RWPE1 (cell line): ENCODE measurements around the gene ALG3.

Experiments
- CTCF ChIA-PET: fragments of 350-600 bp; sonication (Branson Sonifier 250); formaldehyde crosslinking; extraction: SDS; loops from one replicate; lab custom pipeline; 2021; lab: Yijun Ruan, JAX
- POLR2A ChIA-PET: fragments of 400-600 bp; formaldehyde crosslinking; extraction: SDS; loops from one replicate; lab custom pipeline; 2020; ENCODE audit warnings: antibody characterized with exemption; ENCODE audit not compliant: low non-redundant PET; lab: Yijun Ruan, JAX
- DNase-seq: peaks from one replicate; pipeline ENCODE4 v3.0.0; 2012; ENCODE audit warnings: low spot score
- H3K27ac ChIP-seq: fragments of 450-650 bp; 2 replicates; pipeline ENCODE4 v1.5.1; 2017
- CTCF ChIP-seq: fragments of 450-650 bp; conservative IDR thresholded peaks from 2 replicates; pipeline ENCODE4 v1.5.1; 2017; ENCODE audit warnings: low read depth, mild to moderate bottlenecking

The ALG3 gene

GRCh38 chr3:184238246-184238818 is 10.4 kb downstream of the ALG3 start:
- TF ChIP-seq CTCF = no peak
- ChIA-PET POLR2A (interaction anchor here (0.5 kb wide), 1 partner anchor 22 kb away, joined by 3 read pairs; no protein-coding TSS in a partner anchor), CTCF (interaction anchor here (2.3 kb wide), 1 partner anchor 11 kb away, joined by 17 read pairs; no protein-coding TSS in a partner anchor)
- no peak for DNase-seq
- H3K27ac ChIP-seq = no peak overlapping the region

GRCh38 chr3:184237807-184238206 is 11.0 kb downstream of the ALG3 start:
- CTCF ChIA-PET = interaction anchor here (2.3 kb wide), 1 partner anchor 10 kb away, joined by 17 read pairs; no protein-coding TSS in a partner anchor
- no peak overlapping the region for H3K27ac ChIP-seq

GRCh38 chr3:184237211-184237610 is 11.6 kb downstream of the ALG3 start:
- no peak for DNase-seq
- H3K27ac ChIP-seq = no peak overlapping the region
- ChIA-PET CTCF (interaction anchor here (2.3 kb wide), 1 partner anchor 9 kb away, joined by 17 read pairs; no protein-coding TSS in a partner anchor), POLR2A (interaction anchor here (0.6 kb wide), 1 partner anchor 98 kb away, joined by 8 read pairs; no protein-coding TSS in a partner anchor)
- TF ChIP-seq CTCF = no peak

More at GRCh38 chr3:184237807-184238206, 11.0 kb downstream of the ALG3 start:
- POLR2A ChIA-PET = no interaction called here
- no peak for TF ChIP-seq CTCF
- DNase-seq = no peak

GRCh38 chr3:184236636-184237035 is 12.1 kb downstream of the ALG3 start:
- ChIA-PET CTCF (interaction anchor here (0.6 to 2.3 kb wide), 4 partner anchors 9 to 539 kb away, joined by 3 to 17 read pairs (median 3); partner anchors contain the start of gene EEF1AKMT4), POLR2A (interaction anchor here (0.6 kb wide), 1 partner anchor 98 kb away, joined by 8 read pairs; no protein-coding TSS in a partner anchor)
- DNase-seq = no peak
- TF ChIP-seq CTCF = no peak
- no peak overlapping the region for H3K27ac ChIP-seq

- no peak overlapping the region for H3K27ac ChIP-seq
- no peak for TF ChIP-seq CTCF
- ChIA-PET CTCF (interaction anchor here (0.6 to 2.3 kb wide), 3 partner anchors 8 to 47 kb away, joined by 3 to 17 read pairs (median 3); partner anchors contain the start of gene EEF1AKMT4), POLR2A (no interaction called here)
- DNase-seq = no peak
Observed at GRCh38 chr3:184236033-184236410, 12.7 kb downstream of the ALG3 start.

- no peak for TF ChIP-seq CTCF
- no peak for DNase-seq
- no peak overlapping the region for H3K27ac ChIP-seq
- CTCF ChIA-PET = interaction anchor here (0.6 kb wide), 1 partner anchor 35 kb away, joined by 3 read pairs; no protein-coding TSS in a partner anchor
- POLR2A ChIA-PET = no interaction called here
Observed at GRCh38 chr3:184235381-184236032, 13.3 kb downstream of the ALG3 start.
